GM18861 (cell line): Measurements from ENCODE around the gene VWF.

Experiments used
- ATAC-seq: cut with Tn5 transposase; IDR thresholded peaks from one replicate; pipeline ENCODE4 v1.9.1; 2021; ENCODE audit not compliant: unreplicated experiment

VWF gene

DNA sequence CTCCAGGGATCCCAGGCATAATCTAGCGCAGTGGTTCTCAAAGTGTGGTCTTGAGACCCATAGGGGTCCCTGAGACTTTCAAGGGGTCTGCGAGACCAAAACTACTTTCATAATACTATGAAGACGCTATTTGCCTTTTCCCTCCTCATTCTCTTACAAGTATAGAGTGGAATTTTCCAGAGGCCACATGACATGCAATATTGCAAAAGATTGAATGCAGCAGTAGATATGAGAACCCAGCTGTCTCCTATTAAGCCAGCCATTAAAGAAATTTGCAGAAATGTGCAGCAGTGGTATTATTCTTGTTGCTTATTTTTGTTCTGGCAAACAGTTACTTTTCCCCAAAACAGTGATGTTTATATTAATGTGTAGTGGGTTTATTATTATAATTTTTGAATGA, 62.8 kb downstream of the VWF start:
- ATAC-seq = no peak

DNA sequence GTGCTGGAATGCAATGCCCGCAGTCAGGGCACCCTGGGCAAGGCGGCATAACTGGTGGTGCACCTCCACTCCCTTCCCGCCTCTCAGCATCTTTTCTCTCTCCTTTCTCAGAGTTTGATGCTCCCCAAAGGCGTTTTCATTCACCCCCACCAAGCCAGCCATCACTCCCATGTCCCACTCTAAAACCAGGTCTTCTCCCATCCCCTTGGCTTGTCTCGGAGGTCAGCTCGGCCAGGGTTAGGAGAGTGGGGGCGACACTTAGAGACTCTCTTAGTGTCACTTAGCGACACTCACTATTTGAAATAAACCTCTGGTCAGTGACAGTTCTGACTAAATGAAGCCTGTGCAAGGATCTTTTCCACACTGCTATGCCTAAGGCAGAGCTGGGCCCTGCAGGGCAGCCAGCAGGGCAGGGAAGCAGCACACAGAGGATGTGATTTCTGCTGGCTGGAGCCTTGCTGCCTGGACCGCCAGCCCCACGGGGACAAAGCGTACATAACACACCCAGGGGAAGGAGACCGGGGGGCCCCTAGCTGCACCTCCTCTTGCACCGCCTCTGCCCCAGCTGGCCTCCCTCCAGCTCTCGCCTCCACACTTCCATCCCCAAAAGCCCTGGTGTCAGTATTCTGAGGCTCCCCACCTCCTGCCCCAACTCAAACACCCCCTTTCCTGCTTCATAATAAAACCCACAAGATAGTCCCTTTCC, 64.5 kb downstream of the VWF start:
- ATAC-seq = no peak

DNA sequence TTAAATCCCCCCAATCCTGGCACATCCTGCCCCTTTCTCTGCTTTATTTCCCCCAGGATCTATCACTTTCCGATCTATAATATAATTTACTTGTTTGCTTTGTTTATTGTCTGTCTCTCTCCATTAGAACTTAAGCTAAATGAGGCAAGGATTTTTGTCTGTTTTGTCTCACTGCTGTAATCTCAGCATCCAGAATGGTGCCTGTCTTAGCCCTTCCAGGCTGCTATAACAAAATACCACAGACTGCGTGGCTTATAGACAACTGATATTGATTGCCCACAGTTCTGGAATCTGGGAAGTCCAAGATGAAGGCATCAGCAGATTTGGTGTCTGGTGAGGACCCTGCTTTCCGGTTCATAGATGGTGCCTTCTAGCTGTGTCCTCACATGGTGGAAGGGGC, 65.2 kb downstream of the VWF start:
- ATAC-seq = no peak

GRCh38 chr12:6058481-6059161, 65.8 kb downstream of the VWF start:
- no peak for ATAC-seq

DNA sequence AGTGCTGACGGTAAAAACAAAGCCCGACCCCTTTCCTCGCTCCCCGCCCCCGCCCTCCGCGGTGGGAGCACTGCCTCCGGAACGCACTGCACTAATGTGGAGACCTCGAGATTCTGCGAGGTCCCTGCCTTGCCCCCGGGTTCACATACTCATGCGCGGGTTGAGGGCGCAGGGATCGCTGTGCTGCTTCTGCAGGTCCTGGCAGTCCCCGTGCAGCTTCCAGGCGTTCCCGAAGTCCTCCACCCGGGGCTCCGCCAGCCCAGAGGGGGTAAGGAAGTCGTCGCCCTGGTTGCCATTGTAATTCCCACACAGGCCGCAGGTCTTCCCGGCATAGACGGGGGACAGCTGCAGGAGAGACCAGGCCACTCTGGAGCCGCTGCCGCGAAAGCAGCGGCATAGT, 66.8 kb downstream of the VWF start:
- ATAC-seq = no peak

- ATAC-seq = no peak
These were observed 67.8 kb downstream of the VWF start for GRCh38 chr12:6056406-6057240.

- ATAC-seq = no peak
These were observed 70.9 kb downstream of the VWF start for GRCh38 chr12:6053541-6053940.

DNA sequence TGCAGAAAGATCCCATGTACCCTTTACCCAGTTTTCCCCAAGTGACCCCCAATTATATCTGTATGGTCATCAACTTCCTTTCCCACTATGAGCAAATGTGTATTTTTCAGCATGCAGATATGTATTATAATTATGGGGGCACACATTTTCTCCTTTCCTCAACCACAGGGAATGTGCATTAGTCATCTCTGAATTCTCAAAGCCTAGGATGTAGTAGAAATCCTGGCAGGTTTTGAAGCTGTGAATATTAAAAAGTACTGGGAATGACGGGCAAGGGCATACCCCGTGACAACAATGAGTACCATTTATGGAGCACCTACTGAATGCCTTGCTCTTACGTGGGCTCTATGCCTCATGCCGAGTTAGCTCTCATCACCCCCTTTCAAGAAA, 71.5 kb downstream of the VWF start:
- no peak for ATAC-seq

- ATAC-seq = no peak
These were observed 72.1 kb downstream of the VWF start for GRCh38 chr12:6052206-6052939.

GRCh38 chr12:6049992-6050391, 74.5 kb downstream of the VWF start:
- no peak for ATAC-seq

DNA sequence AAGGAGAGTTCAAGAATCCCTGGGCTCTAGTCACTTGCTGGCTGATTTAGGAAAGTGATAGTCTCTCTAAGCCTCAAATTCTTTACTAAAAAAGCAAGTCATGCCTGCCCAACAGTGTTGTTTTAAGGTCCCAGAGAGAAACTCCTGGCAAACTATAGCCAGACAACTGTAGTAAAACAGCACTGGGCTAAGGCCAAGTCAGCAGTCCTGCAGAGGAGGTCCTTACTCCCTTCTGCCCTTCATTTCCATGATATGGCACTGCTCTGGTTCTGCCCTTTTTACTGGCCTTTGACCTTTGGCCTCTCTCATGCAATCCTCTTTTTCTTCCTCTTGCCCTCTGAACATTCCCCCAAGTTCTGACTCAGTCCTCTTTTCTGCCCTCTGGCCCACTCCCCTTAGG, 74.9 kb downstream of the VWF start:
- ATAC-seq = no peak

GRCh38 chr12:6047249-6048237, 76.9 kb downstream of the VWF start:
- ATAC-seq = no peak

DNA sequence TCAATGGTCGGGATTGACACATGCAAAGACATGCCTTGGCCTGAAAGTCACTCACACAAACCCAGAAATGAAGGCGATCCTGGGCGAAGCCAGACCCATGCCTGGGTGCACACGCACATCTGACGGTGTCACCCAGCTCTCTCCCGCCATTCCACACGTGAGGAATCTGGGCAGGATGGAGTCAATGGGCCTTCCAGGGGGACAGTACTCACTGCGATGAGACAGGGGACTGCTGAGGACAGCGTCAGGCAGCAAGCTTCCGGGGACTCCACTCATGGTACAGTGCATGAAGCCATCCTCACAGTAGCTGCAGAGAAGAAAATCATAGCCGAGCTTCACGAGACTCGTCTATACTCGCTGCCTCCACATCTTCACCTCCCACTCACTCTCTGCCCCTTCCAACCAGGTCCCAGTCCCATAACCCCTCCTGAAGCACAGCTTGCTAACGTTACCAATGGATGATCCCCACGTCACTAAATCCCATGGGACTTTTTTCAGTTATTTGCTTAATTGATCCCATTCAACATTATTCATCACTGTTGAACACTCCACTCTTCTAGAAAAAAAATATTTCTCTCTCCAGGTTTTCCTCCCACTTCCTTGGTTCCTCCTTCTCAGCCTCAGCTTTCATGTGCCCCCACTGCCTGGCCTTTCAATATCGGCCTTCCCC, 77.8 kb downstream of the VWF start:
- ATAC-seq = no peak

GRCh38 chr12:6045438-6045837, 79.0 kb downstream of the VWF start:
- no peak for ATAC-seq

DNA sequence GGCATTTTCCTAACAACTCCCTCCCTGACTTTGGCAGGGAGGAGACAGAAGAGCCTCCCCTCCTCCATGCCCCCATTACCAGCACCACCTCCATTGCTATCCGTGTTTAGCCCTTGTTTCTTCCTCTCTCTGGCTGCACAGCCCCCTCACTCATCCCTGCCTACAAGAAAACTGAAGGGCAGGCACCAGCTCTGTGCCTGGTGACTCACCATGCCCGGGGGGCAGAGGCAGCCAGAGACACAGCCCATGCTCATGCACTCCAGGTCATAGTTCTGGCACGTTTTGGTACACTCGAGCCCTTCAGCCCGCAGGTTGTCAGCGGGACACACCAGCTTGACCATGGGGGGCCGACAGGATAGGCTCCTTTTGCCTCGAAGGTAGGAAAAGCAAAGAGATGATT, 80.4 kb downstream of the VWF start:
- ATAC-seq = no peak

GRCh38 chr12:6042446-6042845, 82.0 kb downstream of the VWF start:
- ATAC-seq = no peak

GRCh38 chr12:6041891-6042290, 82.6 kb downstream of the VWF start:
- no peak for ATAC-seq

GRCh38 chr12:6040815-6041214, 83.7 kb downstream of the VWF start:
- no peak for ATAC-seq

DNA sequence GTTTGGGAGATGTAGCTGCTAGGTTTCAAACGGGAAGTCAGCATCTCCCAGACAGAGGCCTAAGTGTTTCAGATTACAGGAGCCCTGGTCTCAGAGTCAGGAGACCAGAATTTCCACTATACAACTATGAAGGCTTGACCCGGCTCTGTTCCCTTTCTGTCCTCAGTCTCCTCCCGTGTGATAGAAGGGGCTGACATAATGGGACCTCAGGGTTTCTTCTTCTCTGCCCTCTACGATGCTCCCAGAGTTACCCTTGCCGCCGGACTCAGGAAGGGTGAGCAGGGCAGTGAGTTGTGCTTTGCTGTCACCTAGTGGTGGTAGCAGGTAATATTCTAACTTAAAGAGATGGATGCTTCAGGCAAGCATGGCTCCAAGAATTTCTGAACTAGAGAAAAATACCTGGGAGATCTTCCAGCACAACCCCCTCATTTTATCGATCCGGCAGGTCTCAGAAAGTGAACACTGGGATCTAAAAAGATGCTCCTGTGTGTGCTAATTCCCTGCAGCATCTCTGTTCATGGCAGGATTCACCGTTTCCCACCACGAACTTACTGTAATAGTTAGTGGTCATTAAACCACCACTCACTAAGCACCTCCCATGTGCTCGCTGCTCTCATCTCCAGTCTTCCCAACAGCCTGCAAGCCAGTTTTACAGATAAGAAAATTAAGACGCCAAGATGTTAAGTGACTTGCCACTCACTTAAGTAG, 84.4 kb downstream of the VWF start:
- ATAC-seq = no peak
